Keratinocyte (primary cell): ENCODE measurements around the gene WDR5. TPM values are rescaled to one million over a fixed set of nuclear protein-coding genes. Genes with fewer than 3 reads are reported as not detected.

ENCODE experiments used
- DNase-seq: peaks from one replicate; pipeline ENCODE4 v3.0.0-alpha.2; 2011; ENCODE audit warnings: low read depth, missing footprints, low spot score
- FAIRE-seq: peaks from 2 replicates; lab custom pipeline; 2011; peaks lifted over from hg19 to GRCh38; lab: Jason Lieb, UNC
- H2AFZ ChIP-seq: 2 replicates; pipeline ENCODE4 v1.6.0; 2012; ENCODE audit warnings: low read length, control low read depth, inconsistent platforms; ENCODE audit not compliant: control insufficient read depth
- H3K27ac ChIP-seq: 2 replicates; pipeline ENCODE4 v1.5.1; 2011; ENCODE audit warnings: low read length; ENCODE audit not compliant: control insufficient read depth, insufficient read depth
- H3K27me3 ChIP-seq: 3 replicates; pipeline ENCODE4 v1.6.0; 2011; ENCODE audit warnings: low read length; ENCODE audit not compliant: control insufficient read depth, insufficient read depth; ENCODE audit errors: extremely low read depth
- H3K36me3 ChIP-seq, 2 experiments: 2 replicates in 1 of 2; 3 replicates in 1 of 2; pipeline ENCODE4 v1.5.1; 2011; ENCODE audit warnings: low read length in 2 of 2, mild to moderate bottlenecking in 1 of 2; ENCODE audit not compliant: control insufficient read depth in 2 of 2, insufficient read depth in 2 of 2; ENCODE audit errors: extremely low read depth in 1 of 2
- H3K4me1 ChIP-seq: 3 replicates; pipeline ENCODE4 v1.5.1; 2011; ENCODE audit warnings: low read length; ENCODE audit not compliant: control insufficient read depth, insufficient read depth; ENCODE audit errors: extremely low read depth
- H3K4me2 ChIP-seq: 3 replicates; pipeline ENCODE4 v1.6.0; 2011; ENCODE audit warnings: low read depth, low read length; ENCODE audit not compliant: control insufficient read depth, insufficient read depth; ENCODE audit errors: extremely low read depth
- H3K4me3 ChIP-seq, 3 experiments: fragments of 200-600 bp in 1 of 3; sonication (generic) in 1 of 3; 2 replicates in 2 of 3; 3 replicates in 1 of 3; pipeline ENCODE4 v1.5.1; 2011 to 2016; ENCODE audit warnings: low read length in 3 of 3, mild to moderate bottlenecking in 3 of 3, control low read depth in 2 of 3, inconsistent platforms in 1 of 3, low read depth in 1 of 3, mixed read lengths in 1 of 3, mixed run types in 1 of 3, moderate library complexity in 1 of 3; ENCODE audit not compliant: control insufficient read depth in 2 of 3, insufficient read depth in 2 of 3; ENCODE audit errors: extremely low read depth in 1 of 3
- H3K79me2 ChIP-seq: 2 replicates; pipeline ENCODE4 v1.6.0; 2012; ENCODE audit warnings: low read length; ENCODE audit not compliant: control insufficient read depth, insufficient read depth
- H3K9ac ChIP-seq: 3 replicates; pipeline ENCODE4 v1.6.0; 2011; ENCODE audit warnings: low read length; ENCODE audit not compliant: control insufficient read depth, insufficient read depth; ENCODE audit errors: extremely low read depth
- H3K9me1 ChIP-seq: 3 replicates; pipeline ENCODE4 v1.6.0; 2011; ENCODE audit warnings: low read length; ENCODE audit not compliant: control insufficient read depth, insufficient read depth; ENCODE audit errors: extremely low read depth
- H3K9me3 ChIP-seq: 2 replicates; pipeline ENCODE4 v1.5.1; 2012; ENCODE audit warnings: low read depth, low read length; ENCODE audit not compliant: control insufficient read depth
- H4K20me1 ChIP-seq: 3 replicates; pipeline ENCODE4 v1.6.0; 2011; ENCODE audit warnings: low read length; ENCODE audit not compliant: control insufficient read depth, insufficient read depth; ENCODE audit errors: extremely low read depth
- EZH2 ChIP-seq: IDR thresholded peaks from one replicate; pipeline ENCODE4 v1.6.1; 2012; ENCODE audit warnings: inconsistent platforms, mild to moderate bottlenecking, low read length, moderate library complexity
- dilution Hi-C: fragments of 300-500 bp; cut with MboI; formaldehyde crosslinking; loops from one replicate; pipeline ENCODE4 v1.7.0; 2020; ENCODE audit warnings: low sequenced_read_pairs; ENCODE audit not compliant: extremely low pct_ligation_motif_present
- polyA plus RNA-seq, 5 experiments: library from polyadenylated mRNA; depleted of rRNA in 3 of 5; stranded (reverse) in 3 of 5; stranded (forward) in 1 of 5; unstranded in 1 of 5; fragments of >200 nt; gene quantifications; 1 replicate in 1 of 5; 2 replicates in 3 of 5; 3 replicates in 1 of 5; pipeline versions ENCODE4 v1.2.1 to v1.2.3, GENCODE V29; 2011 to 2012; ENCODE audit warnings: missing spikeins in 2 of 5, low read depth in 1 of 5, low replicate concordance in 1 of 5
- TF ChIP-seq, protein P1 (sequence below), 3 experiments: IDR thresholded peaks in 1 of 3; conservative IDR thresholded peaks in 1 of 3; optimal IDR thresholded peaks in 1 of 3; 2 replicates in 2 of 3; 3 replicates in 1 of 3; pipeline versions ENCODE3 to v1.5.1; 2011; ENCODE audit warnings: low read length in 3 of 3, mild to moderate bottlenecking in 3 of 3, moderate library complexity in 2 of 3, control low read depth in 1 of 3, inconsistent platforms in 1 of 3; ENCODE audit not compliant: insufficient read depth in 2 of 3; ENCODE audit errors: extremely low read depth in 1 of 3

Gene WDR5
- polyA plus RNA-seq, 1 donor (not counting 4 experiments of a cell fraction or from before 2014, with no cell fraction given) = 31.2 TPM

DNA sequence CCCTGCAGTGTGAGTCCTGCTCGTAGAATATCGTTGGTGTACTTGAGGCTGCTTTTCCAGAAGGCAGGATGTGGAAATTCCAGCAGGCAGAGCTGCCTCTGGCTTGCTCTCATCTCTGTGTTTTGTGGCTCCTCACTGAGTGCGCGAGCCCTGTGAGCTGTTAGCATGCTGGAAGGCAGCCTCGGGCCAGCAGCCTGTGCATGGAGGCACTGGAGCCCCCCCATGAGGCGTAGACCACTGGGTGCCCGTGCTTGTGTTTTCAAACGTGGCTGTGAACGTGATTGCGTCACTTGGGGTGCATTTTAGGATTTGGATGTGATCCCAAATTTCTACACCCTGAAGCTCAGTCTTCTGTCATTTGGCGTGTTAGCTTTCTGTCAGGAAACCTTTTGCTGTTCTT, 3.2 kb downstream of the WDR5 start:
- Histone ChIP-seq H3K9me1 (no peaks in the 10 kb centered on the region), H3K4me3 (no peak overlapping the region), H3K27me3 (no peaks in the 10 kb centered on the region), H3K9ac (no peak overlapping the region), H3K4me1 (peaks cover 29% of the 10 kb centered on the region), H3K36me3 (peaks cover 20 to 24% of the 10 kb centered on the region in 2 experiments), H3K9me3 (no peaks in the 10 kb centered on the region), H3K79me2 (peaks cover 51% of the 10 kb centered on the region), H3K4me2 (peak overlapping the region; percentile 7), H4K20me1 (peaks cover 11% of the 10 kb centered on the region), H3K27ac (no peak overlapping the region), H2AFZ (no peak overlapping the region)
- TF ChIP-seq, protein P1, sequence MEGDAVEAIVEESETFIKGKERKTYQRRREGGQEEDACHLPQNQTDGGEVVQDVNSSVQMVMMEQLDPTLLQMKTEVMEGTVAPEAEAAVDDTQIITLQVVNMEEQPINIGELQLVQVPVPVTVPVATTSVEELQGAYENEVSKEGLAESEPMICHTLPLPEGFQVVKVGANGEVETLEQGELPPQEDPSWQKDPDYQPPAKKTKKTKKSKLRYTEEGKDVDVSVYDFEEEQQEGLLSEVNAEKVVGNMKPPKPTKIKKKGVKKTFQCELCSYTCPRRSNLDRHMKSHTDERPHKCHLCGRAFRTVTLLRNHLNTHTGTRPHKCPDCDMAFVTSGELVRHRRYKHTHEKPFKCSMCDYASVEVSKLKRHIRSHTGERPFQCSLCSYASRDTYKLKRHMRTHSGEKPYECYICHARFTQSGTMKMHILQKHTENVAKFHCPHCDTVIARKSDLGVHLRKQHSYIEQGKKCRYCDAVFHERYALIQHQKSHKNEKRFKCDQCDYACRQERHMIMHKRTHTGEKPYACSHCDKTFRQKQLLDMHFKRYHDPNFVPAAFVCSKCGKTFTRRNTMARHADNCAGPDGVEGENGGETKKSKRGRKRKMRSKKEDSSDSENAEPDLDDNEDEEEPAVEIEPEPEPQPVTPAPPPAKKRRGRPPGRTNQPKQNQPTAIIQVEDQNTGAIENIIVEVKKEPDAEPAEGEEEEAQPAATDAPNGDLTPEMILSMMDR (optimal IDR thresholded peaks at IDR 0.05 in 1 of 3, IDR thresholded peaks at IDR 0.05 in 1 of 3, conservative IDR thresholded peaks at IDR 0.05 in 1 of 3; ENCODE audit: extremely low read depth in 1 of 3, insufficient read depth in 2 of 3, low read length in 3 of 3) = no peak
- TF ChIP-seq EZH2 = no peak
- FAIRE-seq (no peak), DNase-seq (no peak)
- dilution Hi-C loops = no loop called here

DNA sequence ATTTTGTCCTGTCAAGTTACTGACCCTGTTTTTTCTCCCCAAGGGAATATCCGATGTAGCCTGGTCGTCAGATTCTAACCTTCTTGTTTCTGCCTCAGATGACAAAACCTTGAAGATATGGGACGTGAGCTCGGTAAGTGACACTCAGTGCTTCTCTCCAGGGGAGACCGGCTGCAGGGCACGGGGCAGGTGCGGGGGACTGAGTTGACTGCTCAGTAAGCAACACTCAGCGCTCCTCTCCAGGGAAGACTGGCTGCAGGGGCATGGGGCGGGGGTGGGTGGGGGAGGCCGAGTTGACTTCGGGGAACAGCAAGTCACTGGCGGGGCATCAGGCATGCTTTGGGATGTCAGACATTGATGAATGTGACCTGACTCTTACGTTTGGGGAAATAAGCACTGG, 6.0 kb downstream of the WDR5 start:
- Histone ChIP-seq H3K27ac (no peak overlapping the region), H3K79me2 (peaks cover 47% of the 10 kb centered on the region), H3K9ac (no peak overlapping the region), H3K4me3 (no peak overlapping the region), H3K4me2 (no peak overlapping the region), H3K9me3 (no peaks in the 10 kb centered on the region), H3K27me3 (no peaks in the 10 kb centered on the region), H4K20me1 (peaks cover 11% of the 10 kb centered on the region), H2AFZ (no peak overlapping the region), H3K36me3 (peaks cover 26 to 29% of the 10 kb centered on the region in 2 experiments), H3K4me1 (peaks cover 31% of the 10 kb centered on the region), H3K9me1 (no peaks in the 10 kb centered on the region)
- dilution Hi-C loops = no loop called here
- DNase-seq (no peak), FAIRE-seq (no peak)
- TF ChIP-seq, protein P1 (optimal IDR thresholded peaks at IDR 0.05 in 1 of 3, IDR thresholded peaks at IDR 0.05 in 1 of 3, conservative IDR thresholded peaks at IDR 0.05 in 1 of 3; ENCODE audit: extremely low read depth in 1 of 3, insufficient read depth in 2 of 3, low read length in 3 of 3) = no peak
- TF ChIP-seq EZH2 = no peak
